A549 (cell line): Measurements from ENCODE around the gene ZNF587. TPM values are rescaled to one million over a fixed set of nuclear protein-coding genes. Genes with fewer than 3 reads are reported as not detected.

Experiments
- ATAC-seq, 2 experiments: fragments of 200-7000 bp in 1 of 2; fragments of >200 bp in 1 of 2; cut with Nextera tagmentation in 1 of 2; cut with Tn5 transposase in 1 of 2; 3 replicates each; pipeline versions ENCODE4 v1.8.0 to v1.9.1; 2018 to 2020; ENCODE audit warnings: mild to moderate bottlenecking in 1 of 2, moderate library complexity in 1 of 2
- CTCF ChIA-PET: fragments of 300-600 bp; sonication (Branson Sonifier 250); formaldehyde crosslinking; extraction: SDS; loops from one replicate; lab custom pipeline; 2021; ENCODE audit warnings: antibody characterized with exemption, inconsistent platforms; lab: Yijun Ruan, JAX
- POLR2A ChIA-PET: fragments of 350-600 bp; formaldehyde crosslinking; extraction: SDS; loops from one replicate; lab custom pipeline; 2021; ENCODE audit warnings: antibody characterized with exemption, inconsistent platforms; lab: Yijun Ruan, JAX
- DNase-seq, 2 experiments: peaks; one replicate each; pipeline versions ENCODE4 v3.0.0 to v3.0.0-alpha.2; 2011 to 2016; ENCODE audit warnings: low read depth in 1 of 2, low spot score in 1 of 2
- FAIRE-seq: peaks from 2 replicates; lab custom pipeline; 2011; peaks lifted over from hg19 to GRCh38; lab: Jason Lieb, UNC
- H3K27ac ChIP-seq, 2 experiments: fragments of >200 bp; sonication (Bioruptor Twin); formaldehyde crosslinking; 3 replicates each; pipeline ENCODE4 v1.5.1; 2016 to 2017
- H3K4me1 ChIP-seq: fragments of >200 bp; sonication (Bioruptor Twin); formaldehyde crosslinking; 3 replicates; pipeline ENCODE4 v1.6.1; 2016
- H3K4me2 ChIP-seq: fragments of >200 bp; sonication (Bioruptor Twin); formaldehyde crosslinking; 3 replicates; pipeline ENCODE4 v1.6.1; 2016
- H3K4me3 ChIP-seq: fragments of >200 bp; sonication (Bioruptor Twin); formaldehyde crosslinking; 3 replicates; pipeline ENCODE4 v1.5.1; 2016
- H3K9me3 ChIP-seq: fragments of >200 bp; sonication (Bioruptor Twin); formaldehyde crosslinking; 3 replicates; pipeline ENCODE4 v1.6.1; 2016
- BCL3 ChIP-seq: fragments of >200 bp; sonication (Bioruptor Twin); formaldehyde crosslinking; IDR thresholded peaks from 3 replicates; pipeline ENCODE4 v1.6.1; 2016
- CEBPB ChIP-seq, 2 experiments: fragments of >200 bp in 1 of 2; sonication (Bioruptor Twin) in 1 of 2; formaldehyde crosslinking in 1 of 2; IDR thresholded peaks; 2 replicates each; pipeline ENCODE4 v1.6.1; 2012 to 2016
- CHD4 ChIP-seq: fragments of 200-600 bp; sonication (generic); IDR thresholded peaks from 2 replicates; pipeline ENCODE4 v1.6.1; 2016; ENCODE audit warnings: antibody characterized with exemption, mild to moderate bottlenecking, borderline replicate concordance
- EHF ChIP-seq: fragments of 250-450 bp; sonication (Bioruptor Pico); IDR thresholded peaks from 2 replicates; pipeline ENCODE4 v1.5.0; 2020; ENCODE audit warnings: mild to moderate bottlenecking
- FOSL2 ChIP-seq, 2 experiments: fragments of 450-650 bp in 1 of 2; fragments of >200 bp in 1 of 2; sonication (Bioruptor Twin) in 1 of 2; formaldehyde crosslinking; IDR thresholded peaks; 2 replicates each; pipeline versions ENCODE4 v1.5.0 to v1.6.1; 2016 to 2020; ENCODE audit warnings: mild to moderate bottlenecking in 1 of 2, moderate library complexity in 1 of 2
- HES2 ChIP-seq: fragments of >200 bp; sonication (Bioruptor Twin); formaldehyde crosslinking; IDR thresholded peaks from 2 replicates; pipeline ENCODE4 v1.6.1; 2016
- HOXB5 ChIP-seq: fragments of 250-450 bp; sonication (Bioruptor Pico); IDR thresholded peaks from 2 replicates; pipeline ENCODE4 v1.5.0; 2020; ENCODE audit warnings: mild to moderate bottlenecking, moderate library complexity
- KDM1A ChIP-seq: fragments of 200-600 bp; sonication (generic); IDR thresholded peaks from 2 replicates; pipeline ENCODE4 v1.6.1; 2016; ENCODE audit warnings: low read depth, mild to moderate bottlenecking
- MAX ChIP-seq: IDR thresholded peaks from 2 replicates; pipeline ENCODE4 v1.6.1; 2012
- MAZ ChIP-seq: fragments of 150-350 bp; IDR thresholded peaks from 2 replicates; pipeline ENCODE4 v1.6.1; 2014; ENCODE audit warnings: antibody characterized with exemption, low read depth, low read length, borderline replicate concordance
- MYC ChIP-seq: IDR thresholded peaks from 2 replicates; pipeline ENCODE4 v1.6.1; 2012; ENCODE audit warnings: mild to moderate bottlenecking, inconsistent platforms, low read length, improper control_type of control experiment, borderline replicate concordance
- NR3C1 ChIP-seq: fragments of >200 bp; sonication (Bioruptor Twin); formaldehyde crosslinking; IDR thresholded peaks from 3 replicates; pipeline ENCODE4 v1.6.1; 2017
- PHF8 ChIP-seq: fragments of 200-600 bp; sonication (generic); IDR thresholded peaks from 2 replicates; pipeline ENCODE4 v1.6.1; 2016; ENCODE audit warnings: low read depth, mild to moderate bottlenecking, antibody characterized with exemption, moderate library complexity, borderline replicate concordance
- POLR2AphosphoS2 ChIP-seq: conservative IDR thresholded peaks from 2 replicates; pipeline ENCODE4 v1.6.1; 2012; ENCODE audit warnings: low read length, improper control_type of control experiment, inconsistent platforms
- RARB ChIP-seq: fragments of 250-450 bp; sonication (Bioruptor Pico); IDR thresholded peaks from 2 replicates; pipeline ENCODE4 v1.8.0; 2021; ENCODE audit warnings: mild to moderate bottlenecking, moderate library complexity
- RFX5 ChIP-seq: fragments of 450-650 bp; IDR thresholded peaks from 2 replicates; pipeline ENCODE4 v1.7.1; 2014; ENCODE audit warnings: antibody characterized with exemption, mild to moderate bottlenecking, moderate library complexity
- RNF2 ChIP-seq: fragments of 200-600 bp; sonication (generic); IDR thresholded peaks from 2 replicates; pipeline ENCODE4 v1.6.1; 2016; ENCODE audit warnings: low read depth, mild to moderate bottlenecking, antibody characterized with exemption, moderate library complexity, borderline replicate concordance
- SREBF2 ChIP-seq: fragments of 450-650 bp; IDR thresholded peaks from 2 replicates; pipeline ENCODE4 v1.6.1; 2014; ENCODE audit warnings: mild to moderate bottlenecking, moderate library complexity
- ZFP36 ChIP-seq: fragments of 450-650 bp; IDR thresholded peaks from 2 replicates; pipeline ENCODE4 v1.6.1; 2014; ENCODE audit warnings: borderline replicate concordance; ENCODE audit not compliant: partially characterized antibody
- ZSCAN20 ChIP-seq: fragments of 250-450 bp; sonication (Bioruptor Pico); IDR thresholded peaks from 2 replicates; pipeline ENCODE4 v1.8.0; 2022; ENCODE audit warnings: mild to moderate bottlenecking, moderate library complexity
- WGBS: methylation state at CpG from one replicate; pipeline ENCODE4 v1.1.6; 2017; ENCODE audit errors: missing lambda C conversion rate; 5-methylcytosine and 5-hydroxymethylcytosine counted together
- polyA plus RNA-seq, 4 experiments: library from polyadenylated mRNA; depleted of rRNA in 3 of 4; stranded (reverse); fragments of >200 nt; fragmentation: RNase III in 1 of 4; extraction: RNeasy Plus Mini Kit Qiagen cat#74134 plus additional on column Dnase treatment in 1 of 4; gene quantifications; 2 replicates in 3 of 4; 3 replicates in 1 of 4; pipeline ENCODE4 v1.2.3, GENCODE V29; 2011 to 2017

ZNF587 gene
- polyA plus RNA-seq, 2 of the 4 experiments (the other 2 are of a cell fraction) = 10.7 to 12.1 TPM

GRCh38 chr19:57816652-57817051 lies 33.0 kb upstream of the ZNF587 start:
- TF ChIP-seq MAX = no peak
- TF ChIP-seq RFX5 = no peak
- no peak for TF ChIP-seq MYC
- no peak for TF ChIP-seq ZFP36
- TF ChIP-seq PHF8 = no peak
- no peak for TF ChIP-seq CEBPB (IDR thresholded peaks at IDR 0.05)
- TF ChIP-seq RARB (CRISPR knock-in tag) = no peak
- no peak for TF ChIP-seq HES2
- no peak for TF ChIP-seq BCL3
- no peak for TF ChIP-seq POLR2AphosphoS2
- TF ChIP-seq HOXB5 (CRISPR knock-in tag) = no peak
- TF ChIP-seq CHD4 = no peak
- TF ChIP-seq SREBF2 = no peak
- TF ChIP-seq ZSCAN20 (CRISPR knock-in tag) = no peak
- TF ChIP-seq RNF2 = no peak
- TF ChIP-seq, all 56 proteins: peak for 0
- 94% methylated on average over 7 of the region's 7 CpGs for WGBS
- H3K27ac ChIP-seq = no peak overlapping the region
- ChIA-PET CTCF (interaction anchor here (0.7 kb wide), 1 partner anchor 64 kb away, joined by 4 read pairs; no protein-coding TSS in a partner anchor), POLR2A (no interaction called here)
- H3K4me3 ChIP-seq = no peak overlapping the region
- ATAC-seq (no peak), FAIRE-seq (no peak), DNase-seq (no peak)
- H3K9me3 ChIP-seq = peaks cover 5% of the 10 kb centered on the region; the same call in 1 of the 3 replicates
- no peak overlapping the region for H3K4me2 ChIP-seq
- peaks cover 5% of the 10 kb centered on the region; the same call in 2 of the 3 replicates for H3K4me1 ChIP-seq

- ATAC-seq = no peak
- TF ChIP-seq EHF = no peak
- TF ChIP-seq MAZ = no peak
- no peak for TF ChIP-seq NR3C1
- CTCF ChIA-PET = interaction anchor here (1.4 kb wide), 1 partner anchor 12 kb away, joined by 3 read pairs; the partner anchor contains the start of gene ZNF587B
- POLR2A ChIA-PET = no interaction called here
- FAIRE-seq = no peak
- H3K4me3 ChIP-seq = no peak overlapping the region
- H3K27ac ChIP-seq = no peak overlapping the region
- WGBS = 94% methylated on average over 14 of the region's 14 CpGs
- no peak for DNase-seq
- peaks cover 10% of the 10 kb centered on the region; the same call in 1 of the 3 replicates for H3K9me3 ChIP-seq
- H3K4me2 ChIP-seq = no peak overlapping the region
- peaks cover 5% of the 10 kb centered on the region; the same call in 2 of the 3 replicates for H3K4me1 ChIP-seq
Measured at GRCh38 chr19:57817976-57818375, 31.7 kb upstream of the ZNF587 start.

- peak; percentile 80 for FAIRE-seq
Measured at GRCh38 chr19:57818378-57818777, 31.3 kb upstream of the ZNF587 start.

More at GRCh38 chr19:57818378-57818777, 31.3 kb upstream of the ZNF587 start:
- Histone ChIP-seq H3K4me1 (peaks cover 5% of the 10 kb centered on the region; the same call in 2 of the 3 replicates), H3K27ac (peak overlapping the region in 1 of 2 experiments; percentile 90; a peak in 2 of 6 replicates), H3K4me3 (no peak overlapping the region; the same call in 2 of the 3 replicates), H3K9me3 (0 out of 3 replicates have a peak, but pooled peaks cover 10% of the 10 kb centered on the region), H3K4me2 (peak overlapping the region; percentile 94; the same call in 2 of the 3 replicates)
- ChIA-PET CTCF (interaction anchor here (1.4 kb wide), 1 partner anchor 12 kb away, joined by 3 read pairs; the partner anchor contains the start of gene ZNF587B), POLR2A (interaction anchor here (1.3 to 1.6 kb wide), 4 partner anchors 31 to 725 kb away, joined by 3 to 13 read pairs (median 6); partner anchors contain the start of genes ZNF586 and ZNF587)
- WGBS = 92% methylated on average over 7 of the region's 7 CpGs
- no peak for TF ChIP-seq BCL3
- no peak for TF ChIP-seq FOSL2 (IDR thresholded peaks at IDR 0.05)
- no peak for TF ChIP-seq FOSL2 (CRISPR knock-in tag; IDR thresholded peaks at IDR 0.05)
- no peak for TF ChIP-seq HOXB5 (CRISPR knock-in tag)
- no peak for TF ChIP-seq KDM1A
- no peak for TF ChIP-seq MYC
- DNase-seq (no peak), ATAC-seq (no peak)
